Measurements from ENCODE around the gene ARHGDIA. TPM values are rescaled to one million over a fixed set of nuclear protein-coding genes. Genes with fewer than 3 reads are reported as not detected.
A peak's percentile ranks its signal among the peaks of the same experiment; 100 is the strongest.

Gene ARHGDIA
- total RNA-seq, 1 donor from 2014 or later: 57.5 TPM

DNA sequence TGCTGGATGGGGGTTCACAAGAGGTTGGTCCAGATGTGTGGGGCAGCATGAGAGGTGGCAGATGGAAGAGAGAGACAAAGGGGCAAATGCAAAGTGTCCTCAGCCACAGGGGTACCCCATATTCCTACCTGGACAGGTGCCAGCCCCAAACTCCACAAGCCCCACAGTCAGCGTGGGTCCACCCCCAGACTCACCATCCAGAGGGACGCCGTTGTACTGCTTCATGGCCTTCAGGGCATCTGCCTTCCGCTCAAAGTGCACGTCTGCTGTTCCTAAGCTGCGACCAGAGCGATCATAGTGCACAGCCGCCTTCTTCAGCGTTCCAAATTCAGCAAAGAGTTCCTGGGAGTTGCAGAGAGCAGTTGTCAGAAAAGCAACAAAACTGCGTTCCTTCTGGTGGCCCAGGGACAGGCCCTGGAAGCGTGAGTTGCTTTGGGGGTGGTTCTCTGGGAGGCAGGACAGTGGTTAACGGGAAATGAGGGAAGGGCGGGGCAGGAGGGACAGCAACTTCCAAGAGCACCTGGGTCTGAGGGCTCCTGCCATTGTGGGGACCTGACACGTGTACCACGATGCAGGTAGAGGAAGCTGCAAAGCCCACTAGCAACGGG lies 18.0 kb upstream of the ARHGDIA start:
- no peak for DNase-seq (ENCODE audit: low spot score)

DNA sequence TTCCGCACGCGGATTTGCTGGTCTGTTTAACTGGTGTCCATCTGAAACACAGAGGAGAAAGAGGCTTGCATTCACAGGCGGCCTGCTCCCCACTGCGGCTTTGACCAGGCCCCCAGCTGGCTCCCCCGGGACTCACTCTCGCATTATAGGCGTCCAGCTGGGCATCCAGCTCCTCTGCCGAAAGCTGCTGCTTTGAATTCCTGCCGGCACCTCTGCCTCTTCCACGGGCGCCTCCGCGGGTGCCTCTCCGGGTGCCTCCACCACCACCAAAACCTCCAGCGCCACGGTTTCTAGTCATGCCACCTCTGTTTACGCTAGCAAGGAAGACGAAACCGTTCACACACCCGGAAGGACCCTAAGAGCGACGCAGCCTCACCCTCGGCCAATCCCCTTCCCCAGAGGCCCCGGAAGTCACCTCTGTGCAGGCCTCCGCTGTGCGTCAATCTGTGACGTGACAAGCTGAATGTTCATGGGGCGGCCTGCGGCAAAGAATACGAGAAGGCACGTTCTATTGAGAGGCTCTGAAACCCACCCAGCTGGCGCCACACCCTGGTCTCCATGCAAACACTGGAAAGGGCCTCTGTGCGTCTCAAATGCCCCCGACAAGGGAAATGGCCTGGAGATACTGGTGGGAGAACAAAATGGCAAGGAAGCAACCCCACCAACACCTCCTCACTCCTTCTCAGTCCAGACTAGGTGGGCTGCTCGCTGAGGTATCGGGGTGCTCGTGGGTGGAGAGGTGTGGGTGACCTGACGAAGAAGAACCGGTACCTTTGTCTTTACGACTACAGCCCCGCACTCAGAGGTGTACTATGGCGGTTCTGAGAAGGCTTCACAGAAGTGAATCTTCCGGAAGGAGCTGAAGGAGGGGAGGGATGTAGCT lies 17.2 kb upstream of the ARHGDIA start:
- DNase-seq (ENCODE audit: low spot score): no peak

DNA sequence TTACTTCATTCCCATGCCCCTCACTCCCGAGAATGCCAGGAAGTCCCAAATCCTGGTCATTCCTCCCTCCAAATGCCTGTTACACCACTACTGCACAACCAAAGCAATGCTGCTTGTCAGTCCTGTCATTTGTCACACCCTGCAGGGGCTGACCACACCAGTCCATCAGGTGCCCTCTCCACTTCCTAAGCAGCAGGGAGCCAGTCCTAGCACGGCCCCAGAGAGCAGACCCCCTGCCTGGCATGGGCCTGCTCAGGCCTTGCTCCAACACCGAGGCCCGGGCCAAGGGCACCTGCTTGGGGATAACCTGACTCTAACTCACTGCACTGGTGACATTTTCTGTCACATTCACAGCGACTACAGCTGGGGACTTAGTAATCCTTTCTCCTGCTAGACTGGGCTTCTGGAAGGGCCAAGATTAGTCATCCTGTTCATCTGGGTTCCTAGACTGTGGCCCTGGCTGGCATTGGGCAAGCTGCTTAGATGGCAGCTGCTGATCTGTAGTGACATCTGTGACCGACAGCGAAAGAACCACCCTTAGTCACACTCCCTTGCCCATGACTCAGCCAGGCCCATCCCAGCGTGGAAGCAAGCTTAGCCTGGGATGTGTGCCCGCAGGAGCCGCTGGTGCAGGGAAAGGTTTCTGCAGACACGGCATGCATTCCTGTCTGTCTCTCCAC lies 14.9 kb upstream of the ARHGDIA start:
- DNase-seq (ENCODE audit: low spot score): no peak

DNA sequence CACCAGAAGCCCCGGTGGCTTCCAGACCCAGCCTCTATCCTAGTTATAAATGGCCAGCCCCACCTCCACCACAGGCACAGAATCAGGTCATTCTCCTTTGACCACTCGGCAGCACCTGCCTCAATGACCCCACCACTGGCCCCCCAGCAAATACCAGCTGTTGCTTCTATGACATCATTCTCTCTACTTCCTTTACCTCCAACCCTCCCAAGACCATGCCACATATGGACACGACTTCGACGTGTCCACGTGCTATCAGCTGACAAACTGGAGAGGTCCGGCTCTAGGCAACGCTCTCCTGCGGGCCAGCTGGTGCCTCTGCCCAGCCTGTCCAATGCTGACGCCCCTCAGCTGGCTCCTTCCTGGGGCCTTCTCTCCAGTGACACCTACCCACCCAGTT lies 14.3 kb upstream of the ARHGDIA start:
- no peak for DNase-seq (ENCODE audit: low spot score)

DNA sequence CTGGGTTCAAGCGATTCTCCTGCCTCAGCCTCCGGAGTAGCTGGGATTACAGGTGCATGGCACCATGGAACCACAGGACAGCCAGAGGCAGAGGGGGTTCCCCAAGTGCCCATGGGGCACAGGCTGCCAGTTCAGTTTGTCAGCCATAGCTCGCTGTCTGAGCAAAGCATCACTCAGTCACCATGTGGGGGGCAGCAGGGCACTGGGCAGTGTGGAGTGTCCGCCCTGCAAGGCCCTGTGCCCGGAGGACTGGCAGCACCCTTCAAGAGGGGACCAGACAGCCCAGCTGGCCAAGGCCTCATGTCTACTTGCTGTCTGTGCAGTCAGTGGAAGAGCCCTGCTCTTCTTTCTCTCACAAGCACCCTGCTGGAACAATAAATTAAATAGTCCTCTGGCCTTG lies 13.8 kb upstream of the ARHGDIA start:
- DNase-seq (ENCODE audit: low spot score): no peak

DNA sequence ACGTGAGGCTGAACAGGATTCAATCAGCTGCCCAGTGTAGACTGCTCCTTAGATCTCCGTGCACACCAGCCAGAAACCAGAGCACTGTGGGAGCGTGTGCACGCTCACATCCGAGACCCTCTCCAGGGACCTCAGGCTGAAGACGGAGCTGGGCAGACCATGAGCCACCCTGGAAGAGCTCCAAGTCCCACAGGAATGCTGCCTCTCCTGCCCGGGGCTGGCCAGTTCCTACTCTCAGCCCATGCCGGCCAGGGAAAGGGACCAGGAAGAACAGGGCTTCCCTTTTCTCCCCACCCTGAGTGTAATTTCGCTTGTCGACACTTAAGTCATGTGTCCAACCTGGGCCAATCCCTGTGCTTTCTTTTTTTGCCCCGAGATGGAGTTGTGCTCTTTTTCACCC lies 13.4 kb upstream of the ARHGDIA start:
- no peak for DNase-seq (ENCODE audit: low spot score)

DNA sequence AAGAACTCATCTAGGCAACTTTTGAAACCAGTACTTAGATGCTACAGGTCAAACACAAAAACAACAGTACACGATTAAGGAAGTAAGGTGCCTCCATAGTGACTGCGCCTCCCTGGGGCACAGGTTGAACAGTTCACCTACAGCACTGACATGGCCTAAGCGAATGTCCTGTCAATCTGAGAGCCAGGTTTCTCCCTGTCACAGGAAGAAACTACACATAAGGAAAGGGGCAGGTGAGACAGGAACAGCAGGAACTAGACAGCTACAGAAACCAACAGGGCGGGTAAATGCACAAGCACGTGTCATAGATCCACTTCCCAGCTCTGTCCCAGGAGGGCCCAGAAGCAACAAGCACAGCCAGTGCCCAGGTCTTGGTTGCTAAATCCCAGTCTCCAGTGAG lies 8.0 kb upstream of the ARHGDIA start:
- no peak for DNase-seq (ENCODE audit: low spot score)

DNA sequence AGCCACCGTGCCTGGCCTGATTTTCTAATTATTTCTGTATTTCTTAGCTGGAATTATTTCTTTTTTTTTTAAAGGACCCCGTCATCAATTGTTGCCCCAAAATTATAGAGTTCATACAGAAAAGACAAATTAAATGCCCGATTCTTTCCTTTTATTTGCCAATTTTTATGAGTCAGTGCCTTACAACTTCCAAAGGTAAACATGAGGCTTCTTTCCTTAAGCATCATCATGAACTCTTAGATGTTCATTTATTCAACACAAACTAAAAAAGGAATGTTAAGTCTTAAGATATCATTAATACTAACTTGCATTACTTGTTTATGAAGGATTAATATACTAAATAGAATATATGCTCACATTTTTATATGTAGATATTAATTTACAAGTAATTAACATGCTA lies 7.2 kb upstream of the ARHGDIA start:
- DNase-seq (ENCODE audit: low spot score): no peak

DNA sequence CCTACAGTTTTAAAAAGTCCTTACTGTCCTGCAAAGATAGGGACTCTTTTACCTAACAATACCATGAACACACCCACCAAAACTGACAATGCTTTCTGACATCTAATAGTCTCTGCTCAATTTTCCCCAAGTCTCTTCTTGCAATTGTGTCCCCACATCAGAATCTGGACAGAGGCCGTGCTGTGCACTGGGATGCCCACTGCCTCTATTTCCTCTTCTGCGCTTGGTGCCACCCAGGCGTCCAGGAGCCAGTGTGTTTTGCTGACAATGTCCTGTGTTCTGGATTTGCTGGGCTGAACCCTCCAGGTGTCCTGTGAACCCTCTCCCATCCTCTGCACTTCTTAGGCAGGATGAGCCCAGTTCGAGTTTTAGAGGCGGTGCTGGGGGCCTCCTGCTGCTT lies 6.4 kb upstream of the ARHGDIA start:
- DNase-seq (ENCODE audit: low spot score): no peak

DNA sequence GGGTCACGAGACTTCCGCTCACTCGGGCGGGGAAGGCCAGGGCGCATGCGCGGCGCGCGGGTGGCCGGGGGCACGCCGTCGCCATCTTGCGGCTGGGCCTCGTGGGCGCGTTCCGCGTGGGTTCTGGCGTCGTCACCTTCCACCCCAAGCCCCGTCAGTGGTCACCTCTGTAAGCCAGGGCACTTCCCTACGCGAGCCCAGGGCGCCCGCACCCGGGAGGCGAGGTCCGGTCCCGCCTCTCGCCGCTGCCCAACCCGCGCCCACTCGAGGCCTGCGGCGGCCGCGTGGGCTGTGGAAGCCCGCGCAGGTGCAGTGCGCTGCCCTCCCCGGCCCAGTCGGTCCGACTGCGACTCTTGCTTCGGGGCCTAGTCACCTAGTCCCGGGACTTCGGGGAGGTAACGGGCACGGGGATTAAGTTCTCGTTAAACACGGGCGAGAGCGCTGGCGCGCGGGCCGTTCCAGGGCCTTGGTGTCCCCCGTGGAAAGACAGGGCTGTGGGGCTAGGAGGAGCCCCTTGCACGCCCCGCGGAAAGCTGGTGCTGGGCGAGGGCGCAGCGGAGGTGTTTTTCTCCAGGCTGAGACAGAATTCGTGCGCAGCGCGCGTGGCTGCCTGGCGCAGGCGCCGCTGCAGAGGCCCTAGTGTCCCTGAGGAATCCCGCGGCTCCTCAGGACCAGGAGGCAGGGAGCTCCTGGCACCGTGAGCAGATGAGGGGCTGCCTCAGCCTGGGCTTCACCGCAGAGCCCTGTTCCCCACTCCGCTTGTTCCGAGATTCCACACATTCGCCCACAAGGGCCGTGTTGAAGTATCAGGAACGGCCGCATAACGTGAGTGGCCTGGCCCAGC lies 472 bp upstream of the ARHGDIA start:
- DNase-seq (ENCODE audit: low spot score): peak; percentile 89

DNA sequence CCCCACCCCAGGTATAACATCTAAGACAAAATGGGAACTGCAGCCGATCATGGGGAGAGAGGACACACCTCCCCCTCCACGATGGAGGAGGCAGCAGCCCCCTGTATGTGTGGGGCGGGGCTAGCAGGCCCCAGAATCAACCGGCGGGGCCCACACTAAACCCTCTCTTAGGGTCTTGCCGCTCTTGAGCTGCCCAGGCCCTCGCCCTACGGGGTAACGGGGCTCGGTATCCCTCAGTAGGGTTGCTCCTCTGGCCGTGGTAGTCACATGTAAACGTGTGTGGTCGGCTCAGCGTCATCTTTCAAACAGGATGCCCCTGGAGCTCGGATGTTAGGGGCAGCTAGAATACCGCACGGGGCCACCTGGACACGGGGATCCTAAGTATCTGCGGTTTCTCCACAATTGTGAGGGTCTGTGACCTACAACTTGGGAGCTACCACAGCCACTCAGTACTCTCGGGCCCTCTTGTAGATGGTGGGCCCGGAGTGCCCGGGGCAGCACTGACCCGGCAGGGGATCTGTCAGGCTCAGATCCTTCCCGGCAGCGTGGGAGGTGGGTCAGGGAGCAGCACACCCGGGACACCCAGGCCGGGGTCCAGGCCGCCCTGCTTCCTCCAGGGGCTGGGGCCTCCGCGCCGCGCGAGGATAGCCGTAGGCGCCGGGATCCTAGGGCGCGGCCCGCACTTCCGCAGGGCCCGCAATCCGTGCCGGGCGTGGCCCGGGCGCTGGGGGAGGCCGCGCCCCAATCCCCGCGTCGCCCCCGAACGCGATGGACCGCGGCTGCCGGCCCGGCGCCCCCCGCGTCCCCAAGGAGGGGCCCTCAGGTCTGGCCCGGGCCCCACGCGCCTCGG lies 781 bp downstream of the ARHGDIA start:
- peak; percentile 52 for DNase-seq (ENCODE audit: low spot score)

DNA sequence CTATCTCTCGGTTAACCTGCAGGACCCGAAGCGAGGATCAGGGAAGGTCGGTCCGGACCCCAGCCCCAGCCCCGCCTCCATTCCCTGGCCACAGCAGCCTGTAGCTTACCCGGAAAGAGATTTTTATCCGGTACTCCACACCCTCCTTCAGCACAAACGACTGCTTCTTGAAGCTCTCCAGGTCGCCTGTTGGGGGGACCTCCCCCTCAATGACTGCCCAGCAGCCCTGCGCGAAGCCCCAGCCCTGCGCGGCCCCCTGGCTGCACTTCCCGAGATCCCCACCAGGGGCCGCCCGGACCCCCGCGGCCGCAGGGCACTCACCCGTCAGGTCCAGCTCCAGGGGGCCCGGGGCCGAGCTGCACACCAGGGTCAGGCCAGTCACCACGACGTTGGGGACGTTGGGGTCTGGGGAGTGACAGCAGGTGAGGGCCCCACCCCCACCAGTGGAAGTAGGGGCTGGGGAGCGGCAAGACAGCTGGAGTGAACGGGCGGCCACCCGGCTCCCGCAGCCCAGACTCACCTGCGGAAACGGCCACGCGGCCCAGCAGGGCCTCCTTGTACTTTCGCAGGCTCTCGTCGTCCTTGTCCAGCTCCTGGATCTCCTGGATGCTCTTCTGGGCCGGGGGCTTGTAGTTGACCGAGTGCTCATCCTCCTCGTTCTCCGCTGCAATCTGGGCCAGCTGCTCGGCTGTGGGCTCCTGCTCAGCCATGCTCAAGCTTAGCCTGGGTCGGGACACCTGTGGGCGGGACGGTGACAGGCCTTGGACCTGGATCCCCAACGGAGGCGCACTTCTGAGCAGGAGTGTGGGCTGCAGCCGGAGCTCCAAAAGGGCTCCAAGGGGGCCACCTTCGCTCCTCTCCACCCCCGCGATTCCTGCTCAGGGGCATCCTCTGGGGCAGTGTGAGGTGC lies 1.7 kb downstream of the ARHGDIA start:
- peak; percentile 44 for DNase-seq (ENCODE audit: low spot score)

DNA sequence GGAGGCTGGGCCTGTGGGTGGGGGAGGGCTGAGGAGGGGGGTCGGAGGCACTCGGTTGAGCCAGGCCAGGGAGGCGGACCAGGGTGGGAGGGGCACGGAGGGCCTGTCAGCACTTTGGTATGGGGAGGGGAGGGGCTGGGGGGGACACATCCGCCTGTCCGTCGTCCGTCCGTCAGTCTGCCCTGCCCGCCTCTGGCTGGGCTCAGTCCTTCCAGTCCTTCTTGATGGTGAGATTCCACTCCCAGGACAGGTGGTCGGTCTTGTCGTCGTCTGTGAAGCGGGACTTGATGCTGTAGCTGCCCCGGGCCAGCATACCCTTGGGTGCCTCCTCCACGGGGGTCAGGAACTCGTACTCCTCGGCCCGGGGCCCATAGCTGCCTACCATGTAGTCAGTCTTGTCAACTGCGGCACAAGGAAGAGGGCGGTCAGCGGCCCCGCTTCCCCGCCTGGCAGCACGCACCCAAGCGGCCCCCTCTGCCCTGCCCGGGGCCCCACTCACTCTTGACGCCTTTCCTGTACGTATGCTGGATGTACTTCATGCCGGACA lies 2.4 kb downstream of the ARHGDIA start:
- DNase-seq (ENCODE audit: low spot score): peak; percentile 87

DNA sequence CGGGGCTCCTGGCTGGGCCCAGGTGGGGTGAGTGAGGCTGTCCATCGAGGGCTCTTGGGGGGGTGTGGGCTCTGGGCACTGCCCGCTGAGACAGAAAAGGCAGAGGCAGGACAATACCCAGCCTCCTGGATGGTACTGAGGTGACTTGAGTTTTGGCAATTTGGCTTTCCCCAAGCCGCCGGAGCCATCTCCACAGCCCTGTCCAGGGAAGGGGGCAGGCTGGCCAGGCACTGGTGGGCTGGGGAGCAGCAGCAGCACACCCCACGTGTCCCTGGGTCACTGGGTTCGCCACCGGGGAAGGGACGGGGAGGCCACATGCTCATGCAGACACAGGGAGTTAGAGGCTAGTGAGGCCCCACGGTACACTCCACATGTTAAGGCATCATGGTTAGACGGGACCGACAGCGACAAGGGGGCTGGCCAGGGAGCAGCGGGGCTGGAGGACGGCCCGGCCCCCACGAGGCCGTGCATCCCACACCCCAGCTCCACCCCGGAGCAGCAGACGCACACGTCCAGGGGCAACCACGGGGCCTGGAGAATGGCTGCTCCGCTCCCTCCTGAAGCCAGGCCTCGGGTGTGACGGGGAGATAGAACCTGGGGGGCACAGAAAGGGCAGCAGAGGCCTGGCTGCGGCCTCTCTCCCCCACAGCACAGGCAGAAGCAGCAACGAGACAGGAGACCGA lies 3.0 kb downstream of the ARHGDIA start:
- peak; percentile 20 for DNase-seq (ENCODE audit: low spot score)

DNA sequence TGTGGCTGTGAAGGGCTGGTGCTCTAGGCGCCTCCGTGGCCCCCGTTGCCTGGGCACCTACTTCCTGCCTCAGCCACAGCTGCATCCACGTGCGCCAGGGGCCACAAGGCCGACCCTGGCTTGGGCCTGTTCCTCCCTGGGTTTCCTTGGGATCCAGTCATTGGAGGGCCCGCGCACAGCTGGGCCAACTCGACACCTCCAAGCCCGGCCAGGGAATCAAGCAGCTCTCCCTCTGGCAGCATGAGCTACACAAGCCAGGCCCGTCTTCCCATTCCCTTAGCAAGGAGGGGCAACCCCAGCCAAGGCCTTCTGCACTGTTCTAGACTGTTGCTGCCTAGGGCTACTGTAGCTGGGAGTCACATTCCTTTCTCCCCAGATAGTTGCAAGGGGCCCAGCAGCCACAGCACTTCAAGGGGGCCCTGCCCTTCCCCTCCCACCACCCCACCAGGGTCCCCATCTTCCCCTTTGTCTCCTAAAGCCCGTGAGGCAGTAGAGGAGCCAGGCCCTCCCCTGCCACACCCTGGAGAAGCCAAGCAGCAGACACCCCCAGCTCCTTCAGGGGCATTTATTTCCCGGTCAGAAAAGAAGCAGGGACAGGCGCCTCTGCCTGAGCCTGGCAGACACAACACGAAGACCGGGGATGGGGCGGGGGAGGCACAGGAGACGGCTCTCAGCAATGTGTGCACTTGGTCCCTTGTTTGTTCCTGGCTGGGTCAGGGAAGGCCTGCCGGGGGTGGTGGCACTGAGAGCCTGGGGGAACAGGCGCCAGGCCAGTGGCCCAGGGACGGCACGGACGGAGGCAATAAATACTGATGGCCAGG lies 3.8 kb downstream of the ARHGDIA start:
- DNase-seq (ENCODE audit: low spot score): peak; percentile 79

DNA sequence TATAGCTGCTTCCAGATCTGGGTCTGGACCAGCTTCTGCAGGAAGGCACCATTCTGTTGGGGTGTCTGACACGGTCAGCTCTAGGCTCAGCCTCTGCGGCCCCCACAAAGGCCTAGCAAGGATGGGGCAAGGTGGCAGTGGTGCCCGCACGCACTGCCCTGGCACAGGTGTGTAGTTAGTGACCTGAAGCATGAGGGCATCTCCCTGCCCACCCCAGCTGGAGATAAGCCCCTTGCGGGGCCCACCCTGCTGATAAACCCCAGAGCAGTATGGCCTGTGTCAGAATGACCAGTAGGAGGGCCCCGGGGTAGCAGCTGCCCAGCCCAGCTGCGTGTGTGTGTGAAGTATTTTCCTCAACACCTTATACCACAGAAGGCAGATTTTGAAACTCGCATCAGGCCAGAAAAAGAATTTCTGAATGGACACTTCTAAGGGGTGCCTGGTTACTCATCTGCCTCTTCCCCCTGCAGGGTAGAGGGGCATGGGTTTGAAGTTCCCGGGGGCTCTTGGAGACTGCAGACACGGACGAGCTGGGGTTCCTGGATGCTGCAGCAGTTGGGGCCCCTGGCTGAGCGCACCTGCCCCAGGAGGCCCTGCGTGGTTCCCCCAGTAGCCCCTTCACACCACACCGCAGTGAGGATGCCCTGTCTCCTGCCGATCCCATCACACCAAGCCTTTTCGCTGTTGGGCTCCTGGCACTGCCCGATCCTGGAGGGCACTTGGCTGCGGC lies 4.5 kb downstream of the ARHGDIA start:
- peak; percentile 33 for DNase-seq (ENCODE audit: low spot score)

DNA sequence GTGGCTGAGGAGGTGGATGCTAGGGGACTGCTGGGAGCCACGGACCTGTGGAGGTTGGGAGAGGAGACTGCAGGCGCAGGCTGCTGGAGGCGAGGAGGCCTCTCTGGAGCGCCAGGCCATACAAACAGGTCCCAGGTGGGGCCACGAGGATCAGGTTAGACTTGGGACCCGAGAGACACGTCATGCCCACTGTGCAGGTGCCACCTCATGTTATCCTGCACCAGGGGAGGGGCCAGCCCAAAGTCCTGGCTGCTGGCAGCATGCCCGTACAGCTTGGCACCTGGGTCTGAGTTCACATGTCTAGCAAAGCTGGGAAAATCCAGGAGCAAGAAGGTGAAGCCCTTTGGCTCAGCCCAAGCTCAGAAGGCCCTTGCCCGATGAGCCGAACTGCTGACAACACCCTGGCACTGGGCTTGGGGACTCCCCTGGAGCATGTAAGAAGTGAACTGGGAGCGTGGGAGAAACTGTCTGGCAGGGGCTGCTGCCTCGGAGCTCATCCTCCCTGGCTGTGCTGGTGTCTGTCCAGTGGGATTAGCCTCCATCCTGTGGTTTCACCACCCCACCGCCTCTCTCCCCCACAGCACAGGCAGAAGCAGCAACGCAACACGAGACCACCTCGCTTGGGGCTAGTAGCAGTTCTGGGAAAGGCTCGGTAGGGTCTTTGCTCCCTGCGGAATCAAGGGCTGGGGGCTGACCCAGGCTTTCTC lies 5.3 kb downstream of the ARHGDIA start:
- DNase-seq (ENCODE audit: low spot score): peak; percentile 51

Data from umbilical cord (tissue), 2 donors.